Measurements from ENCODE around the gene ALOX5AP.

Gene ALOX5AP

DNA sequence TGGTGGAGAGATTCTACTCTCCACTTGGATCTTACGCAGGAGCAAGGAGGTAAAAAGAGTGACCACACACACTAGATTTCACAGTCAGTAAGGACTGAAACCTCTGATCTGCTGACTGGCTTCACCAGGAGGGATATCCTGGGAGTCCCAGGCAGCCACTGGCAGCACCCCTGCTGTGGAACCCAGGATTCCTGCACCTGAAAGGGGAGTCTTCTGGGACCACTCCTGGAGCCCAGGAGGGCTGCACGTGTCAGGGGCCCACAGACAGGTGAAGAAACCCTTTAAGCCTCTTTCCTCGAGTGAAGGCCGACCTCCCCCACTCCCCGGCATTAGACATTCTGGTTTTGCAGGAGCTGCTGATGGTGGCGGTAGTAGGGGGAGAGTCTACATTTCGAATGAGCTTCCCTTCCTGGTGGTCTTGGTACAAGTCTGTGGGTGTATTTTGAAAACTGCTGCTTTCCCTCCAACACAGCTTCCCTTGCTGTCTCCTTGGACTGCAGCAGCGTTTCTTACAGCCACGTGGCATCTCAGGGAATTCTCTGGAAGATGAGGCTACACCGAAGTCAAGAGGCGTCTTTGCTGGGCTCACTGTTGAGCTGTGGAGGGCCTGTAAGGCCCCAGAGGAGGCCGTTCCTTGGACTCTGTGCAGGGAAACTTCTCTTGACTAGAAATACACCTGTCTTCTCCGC is 62.6 kb downstream of the ALOX5AP start:
- DNase-seq (ENCODE audit: low read depth): no peak

DNA sequence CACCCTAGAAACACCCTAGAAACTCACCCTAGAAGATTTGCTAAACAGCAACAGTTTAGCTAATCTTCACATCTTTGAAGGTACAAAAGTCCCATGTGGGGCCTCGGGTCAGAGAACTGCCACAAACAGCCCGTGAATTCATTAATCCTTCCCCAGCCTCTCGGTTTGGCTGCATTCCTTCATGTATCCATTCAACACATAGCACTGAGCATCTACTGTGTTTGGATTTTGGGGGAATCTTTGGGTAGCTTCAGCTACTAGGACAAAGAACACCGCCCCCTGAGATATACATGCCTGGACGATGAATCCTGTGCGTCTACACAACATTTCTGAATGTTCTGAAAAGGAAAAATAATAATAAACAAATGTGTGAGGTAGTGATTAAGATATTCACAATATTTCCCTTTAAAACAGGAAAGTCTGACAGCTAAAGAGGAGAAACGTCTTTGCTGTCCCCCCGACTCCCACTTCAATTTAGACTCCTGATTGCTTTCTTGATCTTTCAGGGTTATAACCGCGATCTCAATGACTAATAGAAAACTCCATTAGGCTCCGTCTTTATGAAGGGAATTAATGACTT is 63.5 kb downstream of the ALOX5AP start:
- DNase-seq (ENCODE audit: low read depth): no peak

DNA sequence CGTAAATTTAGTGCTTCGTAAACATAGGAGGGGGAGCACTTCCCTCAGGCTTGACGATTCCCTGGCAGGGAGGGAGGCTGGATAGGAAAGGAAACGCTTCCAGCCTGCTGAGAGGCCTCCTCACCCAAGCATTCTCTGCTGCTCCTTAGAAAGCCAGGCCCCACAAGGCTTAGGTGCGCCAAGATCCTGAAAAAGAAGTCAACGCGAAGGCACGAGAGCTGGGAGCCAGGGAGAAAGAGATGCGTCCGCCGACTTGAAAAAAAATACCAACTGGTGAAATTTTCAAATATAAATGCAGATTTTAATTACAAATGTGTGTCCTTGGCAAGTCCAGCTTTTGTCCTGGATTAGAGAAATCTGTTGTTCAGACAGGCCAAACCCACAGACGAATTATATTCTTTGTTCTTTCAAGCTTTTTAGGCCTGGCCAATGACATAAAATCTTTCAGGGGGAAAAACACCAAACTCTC is 64.0 kb downstream of the ALOX5AP start:
- DNase-seq (ENCODE audit: low read depth): no peak

DNA sequence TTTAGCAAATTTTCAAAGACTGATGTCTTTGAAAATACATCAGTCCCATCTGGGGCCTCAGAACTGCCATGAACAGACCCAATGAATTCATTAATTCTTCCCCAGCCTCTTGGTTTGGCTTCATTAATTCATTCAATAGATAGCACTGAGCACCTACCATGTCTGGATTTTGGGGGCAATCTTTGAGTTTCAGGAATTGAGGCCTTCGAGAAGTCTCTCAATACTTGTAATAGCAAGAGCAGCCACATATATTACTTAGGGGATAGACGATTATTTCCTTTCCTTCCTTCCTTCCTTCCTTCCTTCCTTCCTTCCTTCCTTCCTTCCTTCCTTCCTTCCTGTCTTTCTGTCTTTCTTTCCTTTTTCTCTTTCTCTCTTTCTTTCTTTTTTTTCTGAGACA is 64.8 kb downstream of the ALOX5AP start:
- no peak for DNase-seq (ENCODE audit: low read depth)

DNA sequence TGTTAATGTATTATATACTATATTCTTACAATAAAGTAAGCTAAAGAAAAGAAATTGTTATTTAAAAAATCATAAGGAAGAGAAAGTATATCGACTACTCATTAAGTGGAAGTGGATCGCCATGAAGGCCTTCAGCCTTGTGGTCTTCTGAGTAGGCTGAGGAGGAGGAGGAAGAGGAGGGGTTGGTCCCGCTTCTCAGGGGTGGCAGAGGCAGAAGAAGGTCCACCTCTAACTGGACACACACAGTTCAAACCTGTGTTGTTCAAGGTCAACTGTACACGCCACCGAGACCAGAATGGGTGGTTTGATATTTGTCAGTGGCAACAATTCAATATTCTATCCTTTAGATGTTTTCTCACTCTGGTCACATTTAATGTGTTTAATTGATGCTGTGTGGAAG is 67.2 kb downstream of the ALOX5AP start:
- no peak for DNase-seq (ENCODE audit: low read depth)

DNA sequence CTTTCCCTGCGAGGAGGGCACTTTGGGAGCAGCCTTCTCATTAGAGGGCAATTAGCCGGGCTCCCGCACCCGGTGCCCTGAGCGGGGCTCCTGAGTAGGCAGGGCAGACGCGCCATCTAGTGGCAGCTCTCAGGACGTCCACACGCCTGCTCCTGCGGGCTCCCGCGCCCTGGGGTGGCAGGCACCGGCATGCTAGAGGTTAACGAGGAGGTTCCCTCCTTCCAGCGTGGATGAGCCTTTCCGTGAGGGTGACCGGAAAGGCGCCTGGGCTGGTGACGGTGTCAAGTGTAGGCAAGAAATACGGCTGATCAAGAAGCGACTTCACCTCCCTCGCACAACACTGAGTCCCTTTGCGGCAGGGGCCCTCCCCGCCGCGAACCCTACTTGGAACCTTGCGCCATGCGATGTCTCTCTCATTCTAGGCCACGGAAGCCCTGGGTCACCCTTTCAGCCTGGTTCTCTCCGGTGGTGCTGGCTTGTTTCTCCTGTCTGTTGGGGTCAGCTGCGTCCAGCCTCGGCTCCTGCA is 67.7 kb downstream of the ALOX5AP start:
- peak; percentile 64 for DNase-seq (ENCODE audit: low read depth)

DNA sequence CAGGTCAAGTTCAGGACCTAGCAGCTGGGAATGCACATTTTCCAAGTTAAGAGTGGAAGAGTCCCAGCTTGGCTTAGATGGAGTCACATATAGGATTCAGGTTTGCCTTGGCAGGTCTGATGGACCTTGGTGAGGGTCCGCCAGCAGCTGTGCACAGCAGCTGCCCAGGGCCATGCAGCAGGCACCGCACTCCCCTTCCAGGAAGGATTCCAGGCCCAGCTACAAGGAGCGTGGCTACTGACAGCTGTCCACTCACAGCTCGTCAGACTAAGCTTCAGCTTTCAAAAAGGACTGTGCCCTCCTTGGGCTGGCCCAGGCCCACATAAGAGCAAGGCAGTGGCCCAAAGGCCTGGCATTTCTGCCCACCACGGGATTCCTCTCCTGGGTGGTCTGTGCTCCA is 68.4 kb downstream of the ALOX5AP start:
- no peak for DNase-seq (ENCODE audit: low read depth)

DNA sequence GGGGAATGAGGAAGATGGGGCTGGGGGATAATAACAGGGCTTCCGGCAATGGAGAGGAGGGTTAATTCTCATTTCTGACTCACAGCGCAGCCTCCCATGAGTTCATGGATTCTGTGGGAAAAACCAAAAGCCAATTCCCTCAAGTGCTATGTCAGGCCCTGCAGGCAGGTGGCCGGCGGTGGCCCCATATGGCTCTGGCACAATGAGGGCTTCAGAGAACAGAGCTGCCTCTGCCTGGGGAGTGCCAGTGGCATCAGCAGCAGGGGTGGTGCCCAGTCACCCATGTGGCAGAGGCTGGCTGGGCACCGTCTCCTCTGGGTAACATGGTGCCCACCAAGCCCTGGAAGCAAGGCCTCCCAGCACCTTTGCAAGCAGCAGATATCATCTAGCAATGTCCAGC is 69.1 kb downstream of the ALOX5AP start:
- DNase-seq (ENCODE audit: low read depth): no peak

DNA sequence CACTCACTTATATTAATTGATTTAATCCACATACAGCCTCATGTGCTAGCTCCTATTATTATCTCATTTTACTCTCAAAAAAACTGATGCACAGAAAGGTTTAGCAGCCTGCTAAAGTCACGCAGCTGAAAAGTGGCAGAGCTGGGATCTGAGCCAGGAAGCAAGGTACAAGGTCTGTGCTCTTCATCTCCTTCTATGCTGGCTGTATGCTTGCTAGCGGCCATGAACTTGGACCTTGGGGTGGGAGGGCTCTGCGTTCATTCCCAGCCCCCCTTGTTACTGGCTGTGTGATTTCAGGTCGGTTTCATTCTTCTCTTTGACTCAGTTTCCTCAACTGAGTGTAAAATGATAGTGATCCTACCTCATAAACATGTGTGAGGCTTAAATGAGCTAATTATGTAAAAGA is 69.8 kb downstream of the ALOX5AP start:
- no peak for DNase-seq (ENCODE audit: low read depth)

DNA sequence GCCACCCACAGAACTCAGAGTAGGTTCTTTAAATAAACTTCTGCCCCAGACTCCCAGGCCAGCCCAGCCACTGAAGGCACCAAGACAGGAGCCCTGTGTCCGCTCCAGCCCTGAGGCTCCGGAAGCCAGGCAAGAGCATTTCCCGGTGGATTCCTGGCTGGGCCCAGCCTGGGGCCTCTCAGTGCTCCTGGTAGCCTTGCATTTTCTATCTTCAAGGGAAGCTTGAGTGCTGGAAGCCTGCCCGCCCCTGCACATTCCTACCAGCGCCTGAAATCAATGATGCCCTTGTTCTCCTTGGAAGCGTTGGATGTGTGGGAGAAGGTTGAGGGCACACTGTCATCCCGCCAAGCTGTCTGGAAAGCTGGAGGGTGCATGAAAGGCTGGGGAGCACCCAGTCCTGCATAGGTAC is 70.3 kb downstream of the ALOX5AP start:
- DNase-seq (ENCODE audit: low read depth): no peak

DNA sequence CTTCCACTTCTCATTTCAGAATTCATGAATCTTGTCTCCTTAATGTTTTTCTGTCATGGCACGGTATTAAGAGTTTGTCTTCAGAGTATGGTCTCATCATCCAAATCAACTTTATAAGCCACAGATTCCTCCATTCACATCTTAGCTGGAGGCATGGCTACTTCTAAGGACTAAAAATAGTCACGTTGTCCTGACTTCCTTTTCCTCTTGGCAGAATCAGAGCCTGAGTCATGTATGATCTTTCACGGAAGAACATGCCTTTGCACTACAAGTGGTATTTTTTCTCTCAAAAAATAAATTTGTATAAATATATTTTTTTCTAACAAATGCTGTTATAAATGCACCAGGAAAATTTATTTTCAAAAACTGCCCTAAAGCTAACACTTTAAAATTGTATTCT is 71.4 kb downstream of the ALOX5AP start:
- no peak for DNase-seq (ENCODE audit: low read depth)

DNA sequence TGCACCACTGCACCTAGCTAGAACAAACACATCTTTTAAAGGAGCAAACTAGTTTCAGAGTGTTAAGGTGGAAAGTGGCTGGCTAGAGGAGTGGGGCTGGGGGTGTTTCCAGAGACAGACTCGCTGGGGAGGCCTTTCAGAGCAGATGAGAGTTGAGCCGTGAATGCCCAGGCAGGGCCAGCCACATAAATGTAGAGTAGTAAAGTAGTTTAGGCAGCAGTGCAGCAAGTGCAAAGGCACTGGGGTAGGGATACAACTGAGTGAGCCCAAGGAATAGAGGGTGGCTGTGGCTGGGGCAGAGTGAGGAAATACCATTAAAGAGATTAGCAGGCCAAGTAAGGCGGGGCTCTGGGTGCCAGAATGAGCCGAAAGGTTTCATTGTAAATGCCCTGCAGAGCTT is 72.0 kb downstream of the ALOX5AP start:
- DNase-seq (ENCODE audit: low read depth): no peak

DNA sequence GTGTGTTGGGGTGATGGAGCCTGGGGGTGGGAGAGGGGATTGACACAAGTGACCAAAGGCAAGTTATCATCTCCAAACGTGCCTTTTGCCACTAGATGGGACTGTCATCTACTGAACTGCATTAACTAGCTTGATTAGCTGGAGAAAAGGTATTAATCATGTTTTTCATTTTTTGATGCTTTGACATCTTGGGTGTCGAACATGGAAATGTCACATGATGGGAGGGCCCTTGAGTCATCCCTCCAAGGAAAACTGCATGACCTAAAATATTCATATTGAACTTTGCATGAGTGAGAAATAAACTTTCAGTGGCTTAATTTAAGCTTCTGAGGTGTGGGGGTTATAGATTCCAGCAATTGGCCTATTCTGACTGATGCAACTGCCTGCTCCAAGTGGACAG is 73.3 kb downstream of the ALOX5AP start:
- DNase-seq (ENCODE audit: low read depth): no peak

DNA sequence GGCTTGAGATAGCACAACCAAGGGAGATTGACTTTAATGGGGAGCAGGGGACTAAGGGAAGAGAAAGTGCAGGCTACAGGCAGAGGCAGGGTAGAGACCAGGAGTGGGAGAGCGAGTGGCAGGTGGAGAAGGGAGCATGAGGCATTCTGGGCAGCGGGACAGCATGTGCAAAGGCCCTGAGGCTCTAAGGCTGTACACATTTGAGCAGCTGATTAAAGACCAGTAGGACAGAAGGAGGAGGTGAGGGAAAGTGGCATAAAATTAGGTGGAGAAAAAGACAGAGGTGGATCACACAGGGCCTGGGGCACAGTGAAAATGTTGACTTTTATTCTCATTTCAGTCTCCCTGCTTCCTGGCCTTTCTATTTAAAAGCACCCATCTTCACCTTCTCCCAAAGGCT is 74.4 kb downstream of the ALOX5AP start:
- DNase-seq (ENCODE audit: low read depth): no peak

DNA sequence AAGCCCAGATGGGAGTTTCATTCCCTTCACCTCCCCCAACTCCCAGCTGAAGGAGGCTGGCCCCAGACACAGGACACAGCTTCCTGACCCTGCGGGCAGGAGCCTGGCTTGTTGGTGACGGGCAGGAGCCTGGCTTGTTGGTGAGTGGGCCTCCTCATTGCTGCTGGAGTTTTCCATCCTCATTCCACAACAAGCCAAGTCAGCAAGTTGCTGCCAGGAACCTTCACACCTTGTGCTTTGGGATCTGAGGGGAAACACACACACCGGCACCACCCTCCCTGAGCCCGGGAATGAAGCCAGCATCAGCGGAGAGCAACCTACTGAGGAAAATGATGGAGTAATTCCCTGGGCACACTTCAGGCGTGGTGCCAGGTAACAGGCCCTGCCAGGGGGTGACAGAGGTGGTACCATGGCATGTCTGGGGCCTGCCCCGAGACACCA is 74.9 kb downstream of the ALOX5AP start:
- no peak for DNase-seq (ENCODE audit: low read depth)

DNA sequence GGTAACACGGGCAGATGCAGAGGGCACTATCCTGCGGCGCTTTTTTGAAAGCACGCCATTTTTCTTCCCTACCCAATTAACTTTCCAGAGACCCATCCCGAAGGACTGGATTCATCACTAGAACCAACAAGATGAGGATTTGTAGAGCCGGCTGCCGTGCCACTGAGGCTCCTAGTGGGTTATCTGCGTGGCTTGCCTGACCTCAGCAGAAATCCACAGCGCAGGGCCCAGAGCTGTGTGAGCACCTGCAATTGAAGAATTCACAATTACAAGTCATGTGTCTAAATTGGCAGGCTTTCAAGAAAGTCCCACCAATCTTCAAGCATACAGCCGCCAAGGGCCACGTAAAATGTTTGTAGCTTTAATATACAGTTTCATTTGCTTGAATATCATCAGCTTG is 75.5 kb downstream of the ALOX5AP start:
- no peak for DNase-seq (ENCODE audit: low read depth)

Measured in activated T-helper 1 cell treated with Interleukin-2 at 50 U/mL for 16 hours (primary cell).